Measurements from ENCODE around the gene SLC30A5. TPM values are rescaled to one million over a fixed set of nuclear protein-coding genes. Genes with fewer than 3 reads are reported as not detected.

Gene SLC30A5
- total and polyA plus RNA-seq, 2 of the 13 experiments (the other 11 are each of a cell fraction or from before 2014, with no cell fraction given) = 46.0 to 53.6 TPM

- H3K9me3 ChIP-seq (ENCODE audit: low read length) = no peaks in the 10 kb centered on the region
- no peak for ATAC-seq
- peaks cover 0 to 15% of the 10 kb centered on the region in 2 experiments; a peak in 2 of 5 replicates for H3K36me3 ChIP-seq (replicated peaks in 1 of 2; ENCODE audit: control insufficient read depth in 1 of 2, insufficient read depth in 2 of 2, low read length in 2 of 2)
- TF ChIP-seq, protein P1, sequence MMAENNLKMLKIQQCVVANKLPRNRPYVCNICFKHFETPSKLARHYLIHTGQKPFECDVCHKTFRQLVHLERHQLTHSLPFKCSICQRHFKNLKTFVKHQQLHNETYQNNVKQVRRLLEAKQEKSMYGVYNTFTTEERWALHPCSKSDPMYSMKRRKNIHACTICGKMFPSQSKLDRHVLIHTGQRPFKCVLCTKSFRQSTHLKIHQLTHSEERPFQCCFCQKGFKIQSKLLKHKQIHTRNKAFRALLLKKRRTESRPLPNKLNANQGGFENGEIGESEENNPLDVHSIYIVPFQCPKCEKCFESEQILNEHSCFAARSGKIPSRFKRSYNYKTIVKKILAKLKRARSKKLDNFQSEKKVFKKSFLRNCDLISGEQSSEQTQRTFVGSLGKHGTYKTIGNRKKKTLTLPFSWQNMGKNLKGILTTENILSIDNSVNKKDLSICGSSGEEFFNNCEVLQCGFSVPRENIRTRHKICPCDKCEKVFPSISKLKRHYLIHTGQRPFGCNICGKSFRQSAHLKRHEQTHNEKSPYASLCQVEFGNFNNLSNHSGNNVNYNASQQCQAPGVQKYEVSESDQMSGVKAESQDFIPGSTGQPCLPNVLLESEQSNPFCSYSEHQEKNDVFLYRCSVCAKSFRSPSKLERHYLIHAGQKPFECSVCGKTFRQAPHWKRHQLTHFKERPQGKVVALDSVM (CRISPR knock-in tag; IDR thresholded peaks at IDR 0.05) = peak; percentile 39; the same call in 1 of the 2 replicates
- TF ChIP-seq TOPORS (CRISPR knock-in tag; IDR thresholded peaks at IDR 0.05) (no peak), EZH2 (conservative IDR thresholded peaks at IDR 0.05; ENCODE audit: low read depth, low read length) (no peak), PHF5A (CRISPR knock-in tag; IDR thresholded peaks at IDR 0.05; ENCODE audit: low read depth, unreplicated experiment) (no peak), REPIN1 (CRISPR knock-in tag; IDR thresholded peaks at IDR 0.05; ENCODE audit: borderline replicate concordance, low read depth) (no peak)
- ChIA-PET CTCF (ENCODE audit: low intra/inter-chr PET ratio, low total read pairs) (no interaction called here), POLR2A (no interaction called here)
- no peaks in the 10 kb centered on the region for H3K4me1 ChIP-seq (ENCODE audit: insufficient read depth, low read length)
- in situ Hi-C loops (cut with HindIII; ENCODE audit: extremely low pct_ligation_motif_present, low pct_unique_long_range_greater_than_20kb) = no loop called here
- H3K79me2 ChIP-seq (ENCODE audit: insufficient read depth, low read length) = no peaks in the 10 kb centered on the region
- H2AFZ ChIP-seq (ENCODE audit: low read length) = no peak overlapping the region
- no peak overlapping the region for H3K9ac ChIP-seq (ENCODE audit: insufficient read depth, low read depth, low read length)
- no peaks in the 10 kb centered on the region for H4K20me1 ChIP-seq (ENCODE audit: insufficient read depth, low read length)
- FAIRE-seq = no peak
- no TSS peak for BruUV-seq (replicated peaks)
- intact Hi-C loops (cut with micrococcal nuclease; ENCODE audit: unreplicated experiment) = no loop called here
- no peak for DNase-seq (ENCODE audit: low spot score)
- no peak overlapping the region for H3K4me2 ChIP-seq (ENCODE audit: low read depth, low read length)
- H3K4me3 ChIP-seq (replicated peaks in 1 of 3; ENCODE audit: insufficient read depth in 1 of 3, low read depth in 2 of 3, low read length in 3 of 3) = no peak overlapping the region
- H3K27ac ChIP-seq (ENCODE audit: extremely low read length, insufficient read depth, low read length) = no peak overlapping the region
- no peaks in the 10 kb centered on the region for H3K27me3 ChIP-seq (ENCODE audit: control insufficient read depth in 1 of 2, insufficient read depth in 2 of 2, low read length in 2 of 2)
Measured at GRCh38 chr5:69131304-69131703, 37.5 kb downstream of the SLC30A5 start.

DNA sequence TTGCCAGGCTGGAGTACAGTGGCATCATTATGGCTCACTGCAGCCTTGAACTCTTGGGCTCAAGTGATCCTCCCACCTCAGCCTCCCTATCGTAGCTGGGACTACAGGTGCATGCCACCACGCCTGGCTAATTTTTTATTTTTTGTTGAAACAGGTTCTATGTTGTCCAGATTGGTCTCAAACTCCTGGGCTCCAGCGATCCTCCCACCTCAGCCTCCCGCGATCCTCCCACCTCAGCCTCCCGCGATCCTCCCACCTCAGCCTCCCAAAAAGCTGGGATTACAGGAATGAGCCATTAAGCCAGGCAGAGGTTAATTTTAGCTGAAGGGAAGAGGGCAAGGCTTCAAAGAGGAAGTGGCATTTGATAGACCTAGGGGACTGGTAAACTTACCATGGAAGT lies 40.3 kb downstream of the SLC30A5 start:
- no peak for DNase-seq (ENCODE audit: low spot score)
- FAIRE-seq = no peak
- no peak for TF ChIP-seq ZNF510 (CRISPR knock-in tag; IDR thresholded peaks at IDR 0.05; ENCODE audit: low read depth)
- TF ChIP-seq ETV5 (CRISPR knock-in tag; IDR thresholded peaks at IDR 0.05; ENCODE audit: borderline replicate concordance) = no peak
- TF ChIP-seq, protein P1 (CRISPR knock-in tag; IDR thresholded peaks at IDR 0.05) = peak; percentile 61; the same call in 1 of the 2 replicates
- no peak for TF ChIP-seq ZNF546 (CRISPR knock-in tag; conservative IDR thresholded peaks at IDR 0.05)
- TF ChIP-seq MATR3 (CRISPR knock-in tag; IDR thresholded peaks at IDR 0.05) = no peak
- ATAC-seq = no peak
- Histone ChIP-seq H3K4me3 (replicated peaks in 1 of 3; ENCODE audit: insufficient read depth in 1 of 3, low read depth in 2 of 3, low read length in 3 of 3) (no peak overlapping the region), H3K79me2 (ENCODE audit: insufficient read depth, low read length) (no peaks in the 10 kb centered on the region), H3K27ac (ENCODE audit: extremely low read length, insufficient read depth, low read length) (no peak overlapping the region), H3K4me2 (ENCODE audit: low read depth, low read length) (no peak overlapping the region), H3K9ac (ENCODE audit: insufficient read depth, low read depth, low read length) (no peak overlapping the region), H3K4me1 (ENCODE audit: insufficient read depth, low read length) (no peaks in the 10 kb centered on the region), H3K36me3 (replicated peaks in 1 of 2; ENCODE audit: control insufficient read depth in 1 of 2, insufficient read depth in 2 of 2, low read length in 2 of 2) (no peaks in the 10 kb centered on the region; a peak in 1 of 5 replicates), H3K9me3 (ENCODE audit: low read length) (no peaks in the 10 kb centered on the region), H4K20me1 (ENCODE audit: insufficient read depth, low read length) (no peaks in the 10 kb centered on the region), H2AFZ (ENCODE audit: low read length) (no peak overlapping the region), H3K27me3 (ENCODE audit: control insufficient read depth in 1 of 2, insufficient read depth in 2 of 2, low read length in 2 of 2) (no peaks in the 10 kb centered on the region)
- ChIA-PET POLR2A (no interaction called here), CTCF (ENCODE audit: low intra/inter-chr PET ratio, low total read pairs) (no interaction called here)
- WGBS (ENCODE audit: low lambda C conversion rate) = 73% methylated on average over 7 of the region's 7 CpGs
- in situ Hi-C loops (cut with HindIII; ENCODE audit: extremely low pct_ligation_motif_present, low pct_unique_long_range_greater_than_20kb) (no loop called here), intact Hi-C loops (cut with micrococcal nuclease; ENCODE audit: unreplicated experiment) (no loop called here)
- BruUV-seq (replicated peaks) = no TSS peak
